Activated naive CD4-positive, alpha-beta T cell treated with anti-CD3 and anti-CD28 coated beads, Interleukin-2, amount 50 U/mL, for 24 hours (primary cell): Measurements from ENCODE around the gene DIMT1.

ENCODE experiments used
- H3K27ac Mint-ChIP-seq: one replicate; pipeline ENCODE4 v1.8.0; 2021; ENCODE audit warnings: mild to moderate bottlenecking, mixed read lengths
- H3K27me3 Mint-ChIP-seq: one replicate; pipeline ENCODE4 v1.8.0; 2021; ENCODE audit warnings: mixed read lengths
- H3K36me3 Mint-ChIP-seq: one replicate; pipeline ENCODE4 v1.8.0; 2021; ENCODE audit warnings: mixed read lengths
- H3K4me1 Mint-ChIP-seq: one replicate; pipeline ENCODE4 v1.8.0; 2021; ENCODE audit warnings: mixed read lengths
- H3K4me3 Mint-ChIP-seq: one replicate; pipeline ENCODE4 v1.8.0; 2021; ENCODE audit warnings: mild to moderate bottlenecking, mixed read lengths
- H3K9me3 Mint-ChIP-seq: one replicate; pipeline ENCODE4 v1.8.0; 2021; ENCODE audit warnings: mixed read lengths

DIMT1 gene

DNA sequence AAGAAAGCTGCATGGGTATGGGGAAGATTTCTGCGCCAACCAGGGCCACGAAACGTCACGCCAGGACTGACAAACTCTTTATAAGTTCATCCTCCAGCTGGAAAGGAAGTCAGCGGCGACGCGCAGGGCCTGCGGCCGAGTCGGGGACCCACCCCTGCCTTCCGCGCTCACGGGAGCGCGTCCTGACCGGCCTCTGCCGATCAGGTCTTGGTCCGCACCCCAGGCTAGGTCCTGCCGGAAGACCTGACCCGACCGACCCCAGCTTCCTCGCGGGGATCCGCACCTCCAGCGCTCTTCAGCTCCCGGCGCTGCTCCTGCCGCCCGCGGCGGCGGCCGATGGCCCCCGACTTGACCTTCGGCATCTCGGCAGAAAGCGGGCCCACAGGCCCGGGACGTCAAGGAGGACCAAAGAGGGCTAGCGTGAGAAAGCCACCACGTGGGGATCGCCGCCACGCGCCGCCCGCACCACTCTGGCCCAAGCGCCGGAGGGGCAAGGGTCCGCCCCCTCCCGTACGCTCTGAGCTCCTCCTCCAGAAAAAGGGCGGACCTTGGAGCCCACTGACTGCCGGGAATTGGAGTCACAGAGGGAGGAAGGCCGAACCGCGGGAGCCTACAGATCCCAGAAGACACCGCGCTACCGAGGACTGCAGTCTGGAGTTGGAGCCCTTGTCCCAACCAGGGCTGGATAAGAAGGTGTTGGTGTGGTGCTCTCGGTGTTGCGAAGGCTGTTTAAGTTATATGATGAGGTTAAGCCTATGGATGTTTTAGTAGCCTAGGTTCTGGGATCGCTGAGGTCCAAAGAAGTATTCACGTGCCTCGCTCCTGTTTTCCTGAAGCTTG lies at the start of gene DIMT1:
Gene DIMT1, minus strand, starts transcription at position 495 of the 840 bp plus-strand sequence. Its CDS starts 133 bp downstream, at position 362.
- peaks cover 11% of the 10 kb centered on the region for H3K36me3 Mint-ChIP-seq
- H3K9me3 Mint-ChIP-seq: no peaks in the 10 kb centered on the region
- peak within 1 kb of the TSS; percentile 97 for H3K27ac Mint-ChIP-seq
- peaks cover 23% of the 10 kb centered on the region for H3K4me1 Mint-ChIP-seq
- no peaks in the 10 kb centered on the region for H3K27me3 Mint-ChIP-seq
- H3K4me3 Mint-ChIP-seq: peak within 1 kb of the TSS; percentile 98

GRCh38 chr5:62450259-62450658 lies 46.6 kb upstream of the DIMT1 start:
- Mint-ChIP-seq H3K36me3 (peaks cover 17% of the 10 kb centered on the region), H3K9me3 (no peaks in the 10 kb centered on the region), H3K4me1 (no peaks in the 10 kb centered on the region), H3K4me3 (no peak overlapping the region), H3K27ac (no peak overlapping the region), H3K27me3 (no peaks in the 10 kb centered on the region)

DNA sequence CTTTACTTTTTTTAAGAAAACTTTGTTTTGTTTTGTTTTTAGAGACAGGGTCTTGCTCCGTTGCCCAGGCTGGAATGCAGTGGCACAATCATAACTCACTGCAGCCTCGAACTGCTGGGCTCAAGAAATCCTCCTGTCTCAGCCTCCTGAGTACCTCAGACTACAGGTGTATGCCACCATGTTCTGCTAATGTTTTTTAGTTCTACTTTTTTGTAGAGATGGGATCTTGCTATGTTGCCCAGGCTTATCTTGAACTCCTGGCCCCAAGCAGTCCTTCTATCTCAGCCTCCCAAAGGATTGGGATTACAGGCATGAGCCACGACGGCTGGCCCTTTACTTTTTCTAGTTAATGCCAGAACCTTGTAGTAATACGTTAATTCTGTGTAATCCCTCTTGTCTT lies 44.8 kb upstream of the DIMT1 start:
- Mint-ChIP-seq H3K4me1 (no peaks in the 10 kb centered on the region), H3K27me3 (no peaks in the 10 kb centered on the region), H3K36me3 (peaks cover 17% of the 10 kb centered on the region), H3K27ac (no peak overlapping the region), H3K9me3 (no peaks in the 10 kb centered on the region), H3K4me3 (no peak overlapping the region)

DNA sequence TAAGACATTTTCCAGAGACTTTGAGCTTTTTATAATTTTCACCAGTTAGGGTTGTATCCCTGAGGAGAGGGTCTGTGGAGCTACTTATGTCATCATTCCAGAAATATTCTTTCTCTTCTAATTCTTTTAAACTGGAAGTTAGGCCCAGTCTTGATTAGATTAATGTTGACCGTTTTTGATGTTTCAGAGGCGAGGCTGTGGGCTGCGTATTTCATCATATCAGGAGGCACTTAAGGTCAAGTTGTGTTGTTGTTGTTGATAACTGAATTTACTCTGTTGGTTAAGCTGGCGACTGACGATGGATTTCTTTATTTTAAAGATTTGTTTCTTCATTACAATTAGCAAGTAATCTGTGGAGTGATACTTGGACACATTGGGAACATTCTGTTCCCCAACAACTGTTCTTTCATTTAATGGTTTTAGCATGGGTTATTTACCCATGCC lies 28.9 kb upstream of the DIMT1 start:
- H3K36me3 Mint-ChIP-seq: peaks cover 5% of the 10 kb centered on the region
- peaks cover 36% of the 10 kb centered on the region for H3K4me1 Mint-ChIP-seq
- H3K9me3 Mint-ChIP-seq: no peaks in the 10 kb centered on the region
- no peaks in the 10 kb centered on the region for H3K27me3 Mint-ChIP-seq
- H3K4me3 Mint-ChIP-seq: no peak overlapping the region
- H3K27ac Mint-ChIP-seq: no peak overlapping the region

GRCh38 chr5:62431735-62432620 lies 28.3 kb upstream of the DIMT1 start:
- Mint-ChIP-seq H3K27me3 (no peaks in the 10 kb centered on the region), H3K9me3 (no peaks in the 10 kb centered on the region), H3K4me3 (no peak overlapping the region), H3K36me3 (peaks cover 5% of the 10 kb centered on the region), H3K27ac (no peak overlapping the region), H3K4me1 (peaks cover 36% of the 10 kb centered on the region)

DNA sequence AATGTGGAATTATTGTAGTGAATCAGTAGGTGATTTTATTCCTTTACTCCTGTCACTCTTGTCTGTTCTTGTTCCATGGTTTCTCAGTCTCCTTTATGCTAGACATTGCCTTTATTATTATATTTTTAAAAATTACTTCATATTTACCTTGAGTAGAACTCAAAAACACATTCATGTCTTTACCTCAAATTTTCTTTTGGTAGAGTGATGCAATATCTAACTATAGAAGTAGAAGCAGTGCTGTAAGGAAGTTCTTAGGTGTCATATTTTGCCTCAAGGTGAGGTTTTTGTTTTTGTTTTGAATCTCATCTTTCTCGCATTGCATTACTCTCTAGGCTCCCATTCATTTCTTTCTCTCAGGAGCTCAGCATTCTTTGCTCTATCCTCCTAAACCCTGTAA lies 21.1 kb upstream of the DIMT1 start:
- Mint-ChIP-seq H3K4me1 (peaks cover 44% of the 10 kb centered on the region), H3K4me3 (no peak overlapping the region), H3K27me3 (no peaks in the 10 kb centered on the region), H3K9me3 (no peaks in the 10 kb centered on the region), H3K27ac (no peak overlapping the region), H3K36me3 (peaks cover 4% of the 10 kb centered on the region)

- peaks cover 4% of the 10 kb centered on the region for H3K36me3 Mint-ChIP-seq
- H3K9me3 Mint-ChIP-seq: no peaks in the 10 kb centered on the region
Observed at GRCh38 chr5:62421414-62421813, 17.7 kb upstream of the DIMT1 start.

GRCh38 chr5:62419609-62420008 lies 15.9 kb upstream of the DIMT1 start:
- H3K9me3 Mint-ChIP-seq: no peaks in the 10 kb centered on the region
- peaks cover 41% of the 10 kb centered on the region for H3K4me1 Mint-ChIP-seq
- H3K4me3 Mint-ChIP-seq: no peak overlapping the region
- H3K27me3 Mint-ChIP-seq: no peaks in the 10 kb centered on the region
- H3K27ac Mint-ChIP-seq: no peak overlapping the region
- peaks cover 5% of the 10 kb centered on the region for H3K36me3 Mint-ChIP-seq

More at GRCh38 chr5:62421414-62421813, 17.7 kb upstream of the DIMT1 start:
- no peak overlapping the region for H3K27ac Mint-ChIP-seq
- H3K4me3 Mint-ChIP-seq: no peak overlapping the region
- no peaks in the 10 kb centered on the region for H3K27me3 Mint-ChIP-seq
- H3K4me1 Mint-ChIP-seq: peaks cover 46% of the 10 kb centered on the region

DNA sequence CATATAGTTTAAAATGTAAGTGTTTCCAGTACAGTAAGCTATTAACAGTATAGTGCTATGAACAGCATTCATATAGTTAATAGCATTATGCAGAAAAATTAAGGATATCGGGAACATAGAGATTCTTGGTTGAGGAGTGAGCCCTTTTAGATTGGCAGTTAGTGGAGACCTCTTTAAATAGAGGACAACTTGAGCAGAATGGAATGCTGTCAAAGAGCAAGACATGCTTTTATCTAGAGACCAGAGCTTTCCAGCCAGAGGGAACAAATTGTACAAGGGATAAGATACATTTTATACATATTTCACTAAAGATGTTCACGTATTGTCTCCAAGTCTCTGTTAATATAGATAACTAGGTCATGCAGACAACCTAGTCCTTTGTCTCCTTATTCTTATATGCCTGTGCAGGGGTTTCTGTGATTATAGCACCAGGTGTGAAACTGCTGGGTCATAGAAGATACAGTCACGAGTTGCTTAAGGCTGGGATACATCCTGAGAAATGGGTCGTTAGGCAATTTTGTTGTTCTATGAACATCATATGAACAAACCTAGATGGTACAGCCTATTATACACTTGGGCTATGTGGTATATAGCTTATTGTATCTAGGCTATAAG lies 14.9 kb upstream of the DIMT1 start:
- Mint-ChIP-seq H3K27me3 (no peaks in the 10 kb centered on the region), H3K36me3 (peaks cover 3% of the 10 kb centered on the region), H3K9me3 (no peaks in the 10 kb centered on the region), H3K4me3 (no peak overlapping the region), H3K4me1 (peaks cover 50% of the 10 kb centered on the region), H3K27ac (no peak overlapping the region)

- Mint-ChIP-seq H3K27me3 (no peaks in the 10 kb centered on the region), H3K9me3 (no peaks in the 10 kb centered on the region), H3K4me1 (peaks cover 35% of the 10 kb centered on the region), H3K36me3 (peaks cover 1% of the 10 kb centered on the region), H3K4me3 (peak overlapping the region; percentile 95), H3K27ac (peak overlapping the region; percentile 91)
Observed at GRCh38 chr5:62413711-62414110, 10.0 kb upstream of the DIMT1 start.

- Mint-ChIP-seq H3K27me3 (no peaks in the 10 kb centered on the region), H3K4me1 (peaks cover 33% of the 10 kb centered on the region), H3K36me3 (peaks cover 1% of the 10 kb centered on the region), H3K9me3 (no peaks in the 10 kb centered on the region), H3K4me3 (peak within 1 kb of the TSS; percentile 95), H3K27ac (peak within 1 kb of the TSS; percentile 91)
Observed at GRCh38 chr5:62412549-62413329, 9.0 kb upstream of the DIMT1 start, which contains the start of gene IPO11. Gene IPO11 (plus strand): TSS chr5:62412763. CDS start chr5:62437280, 24,517 bp downstream.

DNA sequence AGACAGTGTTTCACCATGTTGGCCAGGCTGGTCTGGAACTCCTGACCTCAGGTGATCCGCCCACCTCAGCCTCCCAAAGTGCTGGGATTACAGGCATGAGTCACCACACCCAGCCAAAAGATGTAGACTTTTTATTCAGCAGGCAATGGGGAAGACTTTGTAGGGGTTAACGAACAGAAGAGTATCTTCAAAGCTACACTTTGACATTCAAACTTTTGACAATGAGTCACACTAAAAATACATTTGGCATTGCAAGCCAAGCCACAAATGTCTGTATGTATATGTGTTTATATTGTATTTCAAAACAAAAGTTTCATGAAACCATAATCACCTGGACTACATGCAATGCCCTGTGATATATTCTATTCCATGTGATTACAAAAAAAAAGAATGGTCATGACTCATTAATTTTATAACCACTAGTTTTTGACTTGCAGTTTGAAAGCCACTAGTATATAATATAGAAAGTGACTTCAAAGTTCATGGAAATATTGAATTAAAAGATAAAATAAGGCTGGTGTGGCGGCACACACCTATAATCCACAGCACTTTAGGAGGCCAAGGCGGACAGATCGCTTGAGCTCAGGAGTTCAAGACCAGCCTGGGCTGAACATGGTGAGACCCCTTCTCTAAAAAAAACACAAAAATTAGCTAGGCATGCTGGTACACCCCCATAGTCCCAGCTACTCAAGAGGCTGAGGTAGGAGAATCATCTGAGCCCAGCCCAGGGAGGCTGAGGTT lies 8.3 kb downstream of the DIMT1 start:
- H3K4me3 Mint-ChIP-seq: peak overlapping the region; percentile 57
- no peaks in the 10 kb centered on the region for H3K27me3 Mint-ChIP-seq
- H3K36me3 Mint-ChIP-seq: peaks cover 17% of the 10 kb centered on the region

GRCh38 chr5:62386824-62387223 lies 16.9 kb downstream of the DIMT1 start:
- Mint-ChIP-seq H3K36me3 (peaks cover 9% of the 10 kb centered on the region), H3K27me3 (no peaks in the 10 kb centered on the region), H3K27ac (peak overlapping the region; percentile 72)

More for the DNA sequence above, 8.3 kb downstream of the DIMT1 start:
- Mint-ChIP-seq H3K4me1 (peaks cover 48% of the 10 kb centered on the region), H3K27ac (peak overlapping the region; percentile 66), H3K9me3 (no peaks in the 10 kb centered on the region)

DNA sequence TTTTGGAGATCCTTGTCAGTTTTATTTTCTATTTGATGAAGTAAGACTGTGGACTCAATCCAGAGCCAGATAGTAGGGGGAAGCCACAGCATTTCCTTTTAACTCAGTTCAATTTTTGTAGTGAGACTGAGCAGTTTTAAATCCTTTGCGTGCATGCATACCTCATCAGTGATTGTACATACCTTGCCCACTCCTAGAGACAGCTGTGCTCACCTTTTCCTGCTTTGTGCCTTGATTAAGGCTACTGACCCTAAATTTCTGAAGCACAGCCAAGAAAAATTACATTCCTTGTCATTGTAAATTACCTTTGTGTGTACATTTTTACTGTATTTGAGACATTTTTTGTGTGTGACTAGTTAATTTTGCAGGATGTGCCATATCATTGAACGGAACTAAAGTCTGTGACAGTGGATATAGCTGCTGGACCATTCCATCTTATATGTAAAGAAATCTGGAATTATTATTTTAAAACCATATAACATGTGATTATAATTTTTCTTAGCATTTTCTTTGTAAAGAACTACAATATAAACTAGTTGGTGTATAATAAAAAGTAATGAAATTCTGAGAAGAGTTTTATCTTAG lies 17.8 kb downstream of the DIMT1 start:
- Mint-ChIP-seq H3K27me3 (no peaks in the 10 kb centered on the region), H3K4me1 (peaks cover 4% of the 10 kb centered on the region), H3K36me3 (peaks cover 9% of the 10 kb centered on the region), H3K9me3 (no peaks in the 10 kb centered on the region), H3K4me3 (no peak overlapping the region), H3K27ac (no peak overlapping the region)

More at GRCh38 chr5:62386824-62387223, 16.9 kb downstream of the DIMT1 start:
- Mint-ChIP-seq H3K9me3 (no peaks in the 10 kb centered on the region), H3K4me1 (peaks cover 9% of the 10 kb centered on the region), H3K4me3 (no peak overlapping the region)
